Measurements from ENCODE around the gene FRMD4A. TPM values are rescaled to one million over a fixed set of nuclear protein-coding genes. Genes with fewer than 3 reads are reported as not detected.
"Not testable (repeated sequence)": the region's sequence is repeated elsewhere in the genome, so short reads cannot be mapped to it uniquely, and the experiment has no call there.

The FRMD4A gene
- total and polyA plus RNA-seq, 5 donors from 2014 or later = 0.34 to 2.4 (median 0.54) TPM

GRCh38 chr10:13773496-13774170, 557.1 kb downstream of the FRMD4A start:
- H3K27ac Mint-ChIP-seq = no peak overlapping the region
- peaks cover 4% of the 10 kb centered on the region for H3K27me3 ChIP-seq (ENCODE audit: control insufficient read depth, insufficient read depth, low read length)
- H3K4me1 Mint-ChIP-seq = peaks cover 0 to 7% (median 6%) of the 10 kb centered on the region in 4 donors
- H3K9me3 ChIP-seq (ENCODE audit: control insufficient read depth in 2 of 2, low read length in 2 of 2) = no peaks in the 10 kb centered on the region
- DNase-seq (no peak), ATAC-seq (ENCODE audit: low read depth in 2 of 2) (no peak)
- peaks cover 21% of the 10 kb centered on the region for H3K27me3 Mint-ChIP-seq
- no peak overlapping the region for H3K4me3 ChIP-seq (ENCODE audit: low read depth, low read length)
- no peak overlapping the region for H3K4me3 Mint-ChIP-seq
- no peaks in the 10 kb centered on the region for H3K36me3 ChIP-seq (ENCODE audit: control insufficient read depth, insufficient read depth, low read length)
- peaks cover 0 to 3% (median 0%) of the 10 kb centered on the region in 7 donors for H3K9me3 Mint-ChIP-seq
- no peak overlapping the region for H3K27ac ChIP-seq (ENCODE audit: insufficient read depth, low read length, poor library complexity, severe bottlenecking)
- peaks cover 4% of the 10 kb centered on the region for H3K4me1 ChIP-seq (ENCODE audit: control insufficient read depth, insufficient read depth, low read length, poor library complexity, severe bottlenecking)
- H3K36me3 Mint-ChIP-seq = no peaks in the 10 kb centered on the region

GRCh38 chr10:13773043-13773442, 557.7 kb downstream of the FRMD4A start:
- H3K9me3 Mint-ChIP-seq = peaks cover 0 to 3% (median 0%) of the 10 kb centered on the region in 7 donors
- DNase-seq (no peak), ATAC-seq (ENCODE audit: low read depth in 2 of 2) (no peak)
- Histone ChIP-seq H3K27ac (ENCODE audit: insufficient read depth, low read length, poor library complexity, severe bottlenecking) (no peak overlapping the region), H3K9me3 (ENCODE audit: control insufficient read depth in 2 of 2, low read length in 2 of 2) (no peaks in the 10 kb centered on the region), H3K27me3 (ENCODE audit: control insufficient read depth, insufficient read depth, low read length) (peaks cover 4% of the 10 kb centered on the region), H3K4me3 (ENCODE audit: low read depth, low read length) (no peak overlapping the region), H3K36me3 (ENCODE audit: control insufficient read depth, insufficient read depth, low read length) (no peaks in the 10 kb centered on the region), H3K4me1 (ENCODE audit: control insufficient read depth, insufficient read depth, low read length, poor library complexity, severe bottlenecking) (peaks cover 4% of the 10 kb centered on the region)
- H3K4me3 Mint-ChIP-seq = no peak overlapping the region
- peak overlapping the region in 1 of 3 donors; percentile 49 for H3K27ac Mint-ChIP-seq
- H3K4me1 Mint-ChIP-seq = peaks cover 0 to 4% (median 3%) of the 10 kb centered on the region in 4 donors
- no peaks in the 10 kb centered on the region for H3K36me3 Mint-ChIP-seq
- H3K27me3 Mint-ChIP-seq = peaks cover 21% of the 10 kb centered on the region

- Histone ChIP-seq H3K4me3 (ENCODE audit: low read depth, low read length) (no peak overlapping the region), H3K36me3 (ENCODE audit: control insufficient read depth, insufficient read depth, low read length) (no peaks in the 10 kb centered on the region), H3K4me1 (ENCODE audit: control insufficient read depth, insufficient read depth, low read length, poor library complexity, severe bottlenecking) (no peaks in the 10 kb centered on the region), H3K9me3 (ENCODE audit: control insufficient read depth in 2 of 2, low read length in 2 of 2) (no peaks in the 10 kb centered on the region), H3K27ac (ENCODE audit: insufficient read depth, low read length, poor library complexity, severe bottlenecking) (no peak overlapping the region), H3K27me3 (ENCODE audit: control insufficient read depth, insufficient read depth, low read length) (peaks cover 4% of the 10 kb centered on the region)
- Mint-ChIP-seq H3K27ac (no peak overlapping the region), H3K36me3 (no peaks in the 10 kb centered on the region), H3K27me3 (peaks cover 27% of the 10 kb centered on the region), H3K9me3 (peaks cover 0 to 3% (median 0%) of the 10 kb centered on the region in 7 donors), H3K4me3 (no peak overlapping the region), H3K4me1 (no peaks in the 10 kb centered on the region)
- ATAC-seq (ENCODE audit: low read depth in 2 of 2) (no peak), DNase-seq (no peak)
Measured at GRCh38 chr10:13771992-13772391, 558.7 kb downstream of the FRMD4A start.

DNA sequence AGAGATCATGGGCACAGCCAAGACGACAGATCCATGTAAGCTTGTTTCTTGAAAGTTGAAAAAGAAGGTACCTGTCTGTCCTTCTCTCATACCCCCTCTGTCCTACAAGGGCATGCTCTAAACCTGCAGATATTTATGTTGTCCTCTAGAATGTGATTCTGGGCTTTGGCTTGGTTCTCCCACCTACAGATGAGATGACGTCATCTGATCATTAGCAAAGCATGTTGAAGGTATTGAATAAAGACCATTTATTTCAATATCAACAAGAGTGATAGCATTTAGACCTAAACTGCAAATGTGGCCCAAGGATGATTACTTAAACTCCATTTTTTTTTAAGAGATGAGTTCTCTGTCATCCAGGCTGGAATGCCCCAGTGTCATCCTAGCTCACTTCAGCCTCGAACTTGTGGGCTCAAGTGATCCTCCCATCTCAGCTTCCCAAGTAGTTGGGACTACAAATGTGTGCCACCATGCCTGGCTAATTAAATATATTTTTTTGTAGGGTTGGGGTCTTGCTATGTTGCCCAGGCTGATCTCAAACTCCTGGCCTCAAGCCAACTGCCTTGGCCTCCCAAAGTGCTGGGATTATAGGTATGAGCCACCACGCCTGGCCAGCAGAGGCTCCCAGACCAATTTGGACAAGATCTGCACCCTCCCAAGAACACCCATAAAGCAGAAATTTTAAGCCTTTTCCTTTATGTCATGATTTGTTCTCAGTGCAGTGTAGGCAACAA, 559.8 kb downstream of the FRMD4A start:
- DNase-seq = no peak
- no peak overlapping the region for H3K27ac ChIP-seq (ENCODE audit: insufficient read depth, low read length, poor library complexity, severe bottlenecking)
- ATAC-seq (ENCODE audit: low read depth in 2 of 2) = no peak
- peaks cover 4% of the 10 kb centered on the region for H3K27me3 ChIP-seq (ENCODE audit: control insufficient read depth, insufficient read depth, low read length)
- Mint-ChIP-seq H3K27ac (no peak overlapping the region), H3K9me3 (peaks cover 0 to 3% (median 0%) of the 10 kb centered on the region in 7 donors), H3K4me3 (no peak overlapping the region), H3K4me1 (no peaks in the 10 kb centered on the region), H3K27me3 (peaks cover 22% of the 10 kb centered on the region), H3K36me3 (no peaks in the 10 kb centered on the region)
- no peaks in the 10 kb centered on the region for H3K36me3 ChIP-seq (ENCODE audit: control insufficient read depth, insufficient read depth, low read length)
- no peaks in the 10 kb centered on the region for H3K9me3 ChIP-seq (ENCODE audit: control insufficient read depth in 2 of 2, low read length in 2 of 2)
- no peaks in the 10 kb centered on the region for H3K4me1 ChIP-seq (ENCODE audit: control insufficient read depth, insufficient read depth, low read length, poor library complexity, severe bottlenecking)
- no peak overlapping the region for H3K4me3 ChIP-seq (ENCODE audit: low read depth, low read length)

GRCh38 chr10:13769946-13770345, 560.8 kb downstream of the FRMD4A start:
- Histone ChIP-seq H3K9me3 (ENCODE audit: control insufficient read depth in 2 of 2, low read length in 2 of 2) (no peaks in the 10 kb centered on the region), H3K36me3 (ENCODE audit: control insufficient read depth, insufficient read depth, low read length) (no peaks in the 10 kb centered on the region), H3K4me3 (ENCODE audit: low read depth, low read length) (no peak overlapping the region), H3K27ac (ENCODE audit: insufficient read depth, low read length, poor library complexity, severe bottlenecking) (no peak overlapping the region), H3K27me3 (ENCODE audit: control insufficient read depth, insufficient read depth, low read length) (peaks cover 4% of the 10 kb centered on the region), H3K4me1 (ENCODE audit: control insufficient read depth, insufficient read depth, low read length, poor library complexity, severe bottlenecking) (no peaks in the 10 kb centered on the region)
- Mint-ChIP-seq H3K9me3 (peaks cover 0 to 3% (median 0%) of the 10 kb centered on the region in 7 donors), H3K4me1 (no peaks in the 10 kb centered on the region), H3K36me3 (no peaks in the 10 kb centered on the region), H3K27ac (no peak overlapping the region), H3K4me3 (no peak overlapping the region), H3K27me3 (peaks cover 13% of the 10 kb centered on the region)
- ATAC-seq (ENCODE audit: low read depth in 2 of 2) (no peak), DNase-seq (no peak)

GRCh38 chr10:13767676-13768178, 563.0 kb downstream of the FRMD4A start:
- ATAC-seq (ENCODE audit: low read depth in 2 of 2) = no peak
- Mint-ChIP-seq H3K27me3 (peaks cover 6% of the 10 kb centered on the region), H3K9me3 (peaks cover 0 to 3% (median 0%) of the 10 kb centered on the region in 7 donors)

GRCh38 chr10:13767148-13767547, 563.6 kb downstream of the FRMD4A start:
- not testable (repeated sequence) for H3K4me1 Mint-ChIP-seq

More at GRCh38 chr10:13767676-13768178, 563.0 kb downstream of the FRMD4A start:
- no peak overlapping the region for H3K4me3 ChIP-seq (ENCODE audit: low read depth, low read length)
- Mint-ChIP-seq H3K4me3 (no peak overlapping the region), H3K4me1 (no peaks in the 10 kb centered on the region), H3K36me3 (no peaks in the 10 kb centered on the region), H3K27ac (no peak overlapping the region)
- no peak overlapping the region for H3K27ac ChIP-seq (ENCODE audit: insufficient read depth, low read length, poor library complexity, severe bottlenecking)
- no peaks in the 10 kb centered on the region for H3K9me3 ChIP-seq (ENCODE audit: control insufficient read depth in 2 of 2, low read length in 2 of 2)
- H3K27me3 ChIP-seq (ENCODE audit: control insufficient read depth, insufficient read depth, low read length) = peaks cover 4% of the 10 kb centered on the region
- no peaks in the 10 kb centered on the region for H3K4me1 ChIP-seq (ENCODE audit: control insufficient read depth, insufficient read depth, low read length, poor library complexity, severe bottlenecking)
- no peaks in the 10 kb centered on the region for H3K36me3 ChIP-seq (ENCODE audit: control insufficient read depth, insufficient read depth, low read length)
- DNase-seq = no peak

More at GRCh38 chr10:13767148-13767547, 563.6 kb downstream of the FRMD4A start:
- not testable (repeated sequence) for DNase-seq; H3K4me1 ChIP-seq (ENCODE audit: control insufficient read depth, insufficient read depth, low read length, poor library complexity, severe bottlenecking); H3K27ac Mint-ChIP-seq; H3K4me3 Mint-ChIP-seq; H3K27me3 ChIP-seq (ENCODE audit: control insufficient read depth, insufficient read depth, low read length); H3K27me3 Mint-ChIP-seq; ATAC-seq (ENCODE audit: low read depth in 2 of 2); H3K36me3 ChIP-seq (ENCODE audit: control insufficient read depth, insufficient read depth, low read length); H3K27ac ChIP-seq (ENCODE audit: insufficient read depth, low read length, poor library complexity, severe bottlenecking); H3K4me3 ChIP-seq (ENCODE audit: low read depth, low read length); H3K9me3 ChIP-seq (ENCODE audit: control insufficient read depth in 2 of 2, low read length in 2 of 2); H3K9me3 Mint-ChIP-seq; H3K36me3 Mint-ChIP-seq
